PC-3 (cell line): ENCODE results near the gene MAP2.

Experiments
- CTCF ChIP-seq: fragments of 300-600 bp; sonication (generic); conservative IDR thresholded peaks from 2 replicates; pipeline ENCODE4 v1.5.1; 2017; ENCODE audit warnings: antibody characterized with exemption, low read depth, mild to moderate bottlenecking, low read length
- EZH2 ChIP-seq: fragments of 300-600 bp; sonication (generic); IDR thresholded peaks from one replicate; pipeline ENCODE4 v1.6.1; 2017; ENCODE audit warnings: antibody characterized with exemption, mild to moderate bottlenecking, low read length; ENCODE audit not compliant: unreplicated experiment

GRCh38 chr2:209767316-209767715 is 343.5 kb downstream of the MAP2 start:
- TF ChIP-seq CTCF (no peak), EZH2 (no peak)
